MM.1S (cell line): ENCODE data around the gene YWHAE.

Experiments
- EZH2phosphoT487 ChIP-seq: fragments of 300-600 bp; sonication (generic); IDR thresholded peaks from 2 replicates; pipeline ENCODE4 v1.6.1; 2018; ENCODE audit warnings: antibody characterized with exemption, low read length
- TF ChIP-seq, protein P1 (sequence below): fragments of 300-600 bp; sonication (generic); IDR thresholded peaks from 2 replicates; pipeline ENCODE4 v1.5.1; 2016; ENCODE audit warnings: antibody characterized with exemption, low read length, mixed read lengths

GRCh38 chr17:1412185-1413110 is 12.4 kb upstream of the YWHAE start:
- TF ChIP-seq EZH2phosphoT487 = no peak
- TF ChIP-seq, protein P1, sequence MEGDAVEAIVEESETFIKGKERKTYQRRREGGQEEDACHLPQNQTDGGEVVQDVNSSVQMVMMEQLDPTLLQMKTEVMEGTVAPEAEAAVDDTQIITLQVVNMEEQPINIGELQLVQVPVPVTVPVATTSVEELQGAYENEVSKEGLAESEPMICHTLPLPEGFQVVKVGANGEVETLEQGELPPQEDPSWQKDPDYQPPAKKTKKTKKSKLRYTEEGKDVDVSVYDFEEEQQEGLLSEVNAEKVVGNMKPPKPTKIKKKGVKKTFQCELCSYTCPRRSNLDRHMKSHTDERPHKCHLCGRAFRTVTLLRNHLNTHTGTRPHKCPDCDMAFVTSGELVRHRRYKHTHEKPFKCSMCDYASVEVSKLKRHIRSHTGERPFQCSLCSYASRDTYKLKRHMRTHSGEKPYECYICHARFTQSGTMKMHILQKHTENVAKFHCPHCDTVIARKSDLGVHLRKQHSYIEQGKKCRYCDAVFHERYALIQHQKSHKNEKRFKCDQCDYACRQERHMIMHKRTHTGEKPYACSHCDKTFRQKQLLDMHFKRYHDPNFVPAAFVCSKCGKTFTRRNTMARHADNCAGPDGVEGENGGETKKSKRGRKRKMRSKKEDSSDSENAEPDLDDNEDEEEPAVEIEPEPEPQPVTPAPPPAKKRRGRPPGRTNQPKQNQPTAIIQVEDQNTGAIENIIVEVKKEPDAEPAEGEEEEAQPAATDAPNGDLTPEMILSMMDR = no peak
